Activated CD8-positive, alpha-beta memory T cell treated with anti-CD3 and anti-CD28 coated beads for 4 hours (primary cell): Measurements from ENCODE around the gene UBE2U.
"Not testable (repeated sequence)": the region's sequence is repeated elsewhere in the genome, so short reads cannot be mapped to it uniquely, and the experiment has no call there.

Source experiments
- DNase-seq, 2 donors: peaks; one replicate each; pipeline ENCODE4 v3.0.0-alpha.2; 2020; ENCODE audit warnings: low read depth in 2 of 2

UBE2U gene

DNA sequence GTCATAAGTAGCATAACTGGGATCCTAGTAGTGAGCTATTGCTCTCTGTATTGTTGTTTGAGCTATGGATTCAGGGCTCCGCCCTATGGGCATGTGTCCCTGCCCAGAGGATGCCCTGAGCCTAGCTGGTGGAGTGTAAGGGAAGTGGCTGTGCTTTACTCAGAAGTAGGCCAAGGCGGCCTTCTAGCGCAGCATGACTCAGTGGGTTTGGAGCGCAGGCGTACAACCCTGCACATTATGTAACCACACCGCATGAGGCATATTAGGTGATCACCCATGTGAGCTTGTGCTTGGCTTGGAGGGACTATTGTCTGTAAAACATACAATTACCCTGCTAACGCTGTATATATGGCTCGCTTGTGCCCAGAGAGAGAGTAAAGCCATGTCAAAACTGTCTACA is 11.1 kb upstream of the UBE2U start:
- no peak for DNase-seq

DNA sequence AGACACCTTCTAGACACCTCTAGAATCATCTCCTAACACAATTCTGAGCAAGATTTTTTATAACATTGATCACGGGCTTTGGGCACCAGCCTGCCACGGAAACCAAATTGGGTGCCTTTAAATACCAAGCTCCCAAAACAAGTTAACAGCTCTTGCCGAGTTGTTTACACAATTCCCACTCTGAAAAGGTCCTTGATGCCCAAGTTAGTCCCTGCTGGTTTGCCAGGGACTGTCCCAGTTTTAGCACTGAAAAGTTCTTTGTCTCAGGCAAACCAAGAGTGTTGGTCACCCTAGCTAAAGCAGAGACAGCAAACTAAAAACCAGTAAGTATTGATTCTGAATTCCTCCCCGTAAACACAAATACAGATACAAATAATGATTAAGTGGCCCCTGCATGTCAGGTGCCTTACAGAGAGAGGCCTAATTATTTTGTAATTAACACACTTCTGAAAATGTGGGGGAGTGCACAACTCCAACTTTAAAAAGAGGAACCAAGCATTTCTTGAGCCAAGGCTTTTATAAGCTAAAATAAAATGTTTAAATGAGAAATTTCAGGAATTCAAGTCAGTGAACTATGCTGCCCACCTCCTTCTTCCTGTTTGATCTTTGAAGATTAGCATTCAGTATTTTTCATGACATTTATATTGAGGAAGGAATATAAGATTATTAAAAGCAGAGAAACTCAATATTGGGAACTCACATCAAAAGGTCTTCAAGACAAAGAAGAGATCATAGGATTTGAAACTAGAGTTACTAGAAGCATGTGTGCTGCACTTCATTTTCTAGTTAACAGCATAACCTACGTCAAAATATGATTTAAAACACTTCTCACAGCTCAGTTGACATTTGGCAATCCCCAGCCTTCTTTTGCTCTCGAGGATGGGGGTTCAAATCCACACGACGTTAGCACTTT is 9.0 kb upstream of the UBE2U start:
- no peak for DNase-seq

DNA sequence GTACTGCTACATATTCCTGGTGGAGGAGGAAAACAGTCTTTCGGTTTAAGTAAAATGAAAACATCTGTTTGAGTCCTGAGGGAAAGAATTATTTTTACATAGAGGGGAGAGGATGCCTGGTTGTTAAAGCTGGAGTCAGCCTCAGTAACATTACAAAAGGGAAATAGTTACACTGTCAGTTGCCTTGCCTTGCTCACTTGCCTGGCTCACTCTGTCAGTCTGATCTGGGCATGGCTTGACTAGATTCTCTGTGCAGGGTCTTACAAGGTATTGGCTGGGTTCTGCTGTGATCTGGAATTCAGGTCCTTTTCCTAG is 8.4 kb upstream of the UBE2U start:
- no peak for DNase-seq

DNA sequence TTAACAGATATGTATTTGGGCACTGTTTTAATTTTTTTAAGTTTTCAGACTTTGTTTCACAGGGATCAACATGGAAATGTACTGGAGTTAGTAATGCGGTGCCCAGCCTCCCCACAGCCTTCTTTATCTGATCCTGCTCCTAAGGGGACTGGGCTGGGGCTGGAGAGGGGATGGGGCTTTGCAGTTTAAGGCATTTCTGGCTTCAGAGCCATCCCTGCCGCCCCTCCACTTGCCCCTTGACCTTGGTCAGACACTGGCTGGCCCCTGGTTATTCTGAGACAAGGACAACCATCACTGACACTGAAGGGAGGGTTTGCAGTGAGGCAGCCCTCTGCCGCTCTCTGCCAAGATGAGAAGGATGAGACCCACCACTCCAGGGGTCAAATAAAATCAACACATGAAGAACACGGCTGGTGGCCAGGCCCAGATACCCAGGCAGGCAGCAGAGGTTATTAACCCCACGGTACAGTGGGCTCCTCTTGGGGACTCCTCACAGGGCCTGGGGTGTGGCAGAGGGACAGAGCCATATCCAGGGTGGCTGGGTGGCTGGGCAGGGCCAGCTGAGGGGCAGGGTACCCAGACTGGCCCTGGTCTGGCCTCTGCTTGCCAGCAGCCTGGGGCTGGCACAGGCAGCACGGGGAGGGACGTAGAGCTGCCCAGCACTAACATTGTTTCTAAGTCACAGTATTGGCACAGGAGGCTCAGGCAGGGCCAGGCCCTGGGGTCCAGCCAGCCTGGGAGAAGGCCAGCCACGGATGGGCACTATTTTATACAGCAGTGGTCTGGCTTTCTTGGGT is 7.2 kb upstream of the UBE2U start:
- DNase-seq, result no peak

DNA sequence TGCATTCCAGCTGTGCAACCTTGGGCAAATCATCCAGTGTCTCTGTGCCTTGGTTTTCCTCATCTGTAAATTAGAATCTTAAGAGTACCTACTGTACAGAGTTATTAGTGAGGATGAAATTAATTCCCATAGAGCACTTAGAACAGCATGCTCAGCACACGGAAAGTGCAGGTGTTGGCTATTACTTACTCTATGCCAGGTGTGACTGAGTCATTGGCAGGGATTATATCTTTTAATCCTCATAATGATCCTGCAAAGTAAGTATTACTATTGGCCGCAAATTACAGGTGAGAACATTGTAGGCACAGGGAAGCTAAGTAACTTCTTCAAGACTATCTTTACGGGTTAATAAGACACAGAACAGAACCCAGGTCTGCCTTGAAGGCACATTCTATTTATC is 6.3 kb upstream of the UBE2U start:
- no peak for DNase-seq

DNA sequence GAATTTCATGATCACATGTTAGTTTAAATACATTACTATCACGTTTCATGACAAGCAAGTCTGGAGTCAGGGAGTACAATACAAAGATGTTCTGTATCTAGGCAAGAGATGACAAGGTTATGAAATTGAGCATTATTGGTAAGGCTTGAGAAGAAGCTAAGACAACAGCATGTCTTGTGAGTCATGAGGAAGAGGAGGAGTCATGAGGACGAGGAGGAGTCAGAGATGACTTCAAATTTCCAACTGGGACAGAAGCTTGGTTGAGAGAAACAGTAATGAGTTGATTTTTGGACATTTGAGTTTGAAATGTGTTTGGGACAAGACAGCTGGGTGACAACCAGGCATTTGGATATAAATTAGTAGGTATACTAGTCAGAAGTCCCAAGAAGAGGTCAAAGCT is 4.3 kb upstream of the UBE2U start:
- DNase-seq, result no peak

DNA sequence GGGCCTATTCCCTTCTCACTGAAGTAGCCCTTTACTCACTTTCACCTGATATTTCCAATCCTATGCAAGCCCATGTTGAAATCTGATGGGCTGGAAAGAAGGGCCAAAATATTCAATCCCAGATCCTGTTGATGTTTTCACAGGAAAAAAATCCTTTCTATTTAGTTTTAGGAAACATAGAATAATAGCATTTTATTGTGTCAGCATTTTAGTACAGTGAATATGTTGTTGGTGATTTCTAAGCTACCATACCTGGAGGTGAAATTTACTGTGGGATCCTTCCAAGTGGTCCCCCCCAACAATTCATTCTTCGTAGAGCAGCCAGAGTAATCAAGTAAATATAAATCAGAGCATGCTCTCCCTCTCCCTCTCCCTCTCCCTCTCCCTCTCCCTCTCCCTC is 3.4 kb upstream of the UBE2U start:
- no peak for DNase-seq

DNA sequence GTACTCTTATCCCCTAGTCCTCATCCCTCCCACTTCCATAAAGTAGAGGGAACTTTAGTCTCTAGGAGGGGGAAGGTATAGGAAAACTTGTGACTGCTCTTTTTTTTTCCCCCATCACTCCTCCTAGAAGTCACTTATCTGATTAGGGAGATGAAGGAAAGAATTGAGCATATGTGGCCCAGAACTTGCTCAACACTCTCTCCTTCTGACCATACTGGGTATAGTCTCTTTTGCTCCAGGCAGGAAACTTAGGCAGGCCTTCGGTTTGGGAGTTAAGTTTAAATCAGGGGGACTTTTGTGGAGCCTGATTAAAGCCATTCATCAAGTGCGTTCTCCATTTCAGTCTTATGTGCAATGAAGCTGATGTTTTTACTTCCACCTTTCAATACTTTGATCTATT is 5.8 kb downstream of the UBE2U start:
- DNase-seq, result no peak

DNA sequence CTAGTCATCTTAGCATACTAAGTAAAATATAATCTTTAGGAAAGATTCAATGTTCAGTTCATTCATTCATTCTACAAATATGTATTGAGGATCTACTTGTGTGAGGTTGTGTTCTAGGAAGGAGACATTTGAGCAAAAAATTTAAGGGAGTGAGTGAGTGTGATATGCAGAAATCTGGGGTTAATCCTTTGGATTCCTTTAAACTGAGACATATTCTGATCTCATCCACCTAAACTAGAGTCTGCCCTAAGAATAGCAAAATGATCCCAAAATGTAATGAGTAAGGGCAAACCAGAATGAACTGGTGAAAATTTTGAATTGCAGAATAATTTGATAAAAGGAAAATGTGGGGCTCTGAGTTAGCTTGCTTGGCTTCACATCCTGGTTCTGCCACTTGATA is 8.6 kb downstream of the UBE2U start:
- no peak for DNase-seq

DNA sequence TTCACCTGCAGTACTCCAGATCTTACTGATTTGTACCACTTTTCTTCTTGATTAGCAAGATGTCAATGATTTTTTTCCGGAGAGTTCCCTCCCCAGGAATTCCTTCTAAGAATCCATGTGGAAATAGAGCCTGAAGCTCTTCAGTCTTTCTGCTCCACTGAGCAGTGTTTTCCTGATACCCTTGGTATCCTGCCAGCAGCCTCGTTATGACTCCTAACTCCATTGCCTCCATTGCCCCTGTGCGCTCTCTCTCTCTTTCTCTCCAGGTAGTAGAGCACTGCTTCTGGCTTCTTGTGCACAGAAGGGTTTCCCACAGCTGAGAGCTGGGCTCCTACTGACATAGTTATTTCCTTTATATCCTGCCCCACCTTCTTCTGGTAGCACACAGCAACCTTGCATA is 12.2 kb downstream of the UBE2U start:
- no peak for DNase-seq

DNA sequence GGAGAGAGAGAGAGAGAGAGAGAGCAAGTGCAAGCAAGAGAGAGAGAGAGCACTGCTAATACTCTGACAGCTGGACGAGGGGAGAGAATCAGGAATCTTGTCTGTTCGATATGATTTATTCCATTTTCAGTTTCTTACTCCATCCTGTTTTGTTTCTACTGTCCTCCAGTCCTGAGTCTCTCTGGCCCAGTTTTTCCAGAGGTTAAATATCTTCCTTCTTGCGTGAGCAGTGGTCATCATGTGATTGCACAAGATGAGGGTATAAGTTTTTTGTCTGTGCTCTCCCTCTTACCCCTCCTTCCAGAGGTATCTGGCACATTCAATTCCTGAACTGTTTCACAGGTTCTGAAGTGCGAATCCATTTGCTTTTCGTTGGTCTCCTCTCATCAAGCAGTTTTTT is 16.8 kb downstream of the UBE2U start:
- no peak for DNase-seq

DNA sequence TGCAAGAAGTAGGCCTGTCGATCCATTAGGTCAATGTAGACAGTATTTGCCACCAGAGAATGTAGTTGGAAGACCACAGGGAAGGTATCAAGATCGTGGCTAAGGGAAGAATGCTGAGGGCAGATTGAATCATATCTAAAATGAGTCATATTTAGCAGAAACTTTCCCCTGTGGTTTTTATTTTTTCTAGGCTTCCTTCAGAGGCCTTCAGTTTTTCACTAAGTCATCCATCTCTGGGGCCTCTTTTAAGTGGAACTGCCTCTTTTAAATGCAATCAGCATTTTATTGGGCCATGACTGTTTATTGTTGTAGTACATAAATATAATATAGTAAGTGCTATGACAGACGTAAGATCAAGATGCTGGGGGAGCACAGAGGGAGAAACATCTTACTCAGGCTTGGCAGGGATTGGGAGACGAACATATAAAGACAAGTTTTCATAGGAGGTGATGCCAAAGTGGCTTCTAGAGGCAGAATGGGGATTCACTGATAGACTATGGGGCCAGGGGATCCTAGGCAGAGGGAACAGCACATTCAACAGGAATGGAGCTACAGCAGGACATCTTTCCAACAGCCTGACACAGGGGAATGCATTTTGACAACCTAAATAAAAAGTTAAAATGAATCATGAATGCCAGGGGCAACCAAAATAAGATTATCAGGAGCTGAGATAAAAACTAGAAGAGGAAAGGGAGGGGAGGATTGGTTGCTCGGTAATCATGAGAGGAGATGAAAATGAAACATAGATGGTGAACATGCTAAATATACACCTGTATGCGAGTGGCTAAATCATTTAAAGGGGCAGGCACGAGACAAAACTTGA is 20.1 kb downstream of the UBE2U start:
- DNase-seq, result no peak

DNA sequence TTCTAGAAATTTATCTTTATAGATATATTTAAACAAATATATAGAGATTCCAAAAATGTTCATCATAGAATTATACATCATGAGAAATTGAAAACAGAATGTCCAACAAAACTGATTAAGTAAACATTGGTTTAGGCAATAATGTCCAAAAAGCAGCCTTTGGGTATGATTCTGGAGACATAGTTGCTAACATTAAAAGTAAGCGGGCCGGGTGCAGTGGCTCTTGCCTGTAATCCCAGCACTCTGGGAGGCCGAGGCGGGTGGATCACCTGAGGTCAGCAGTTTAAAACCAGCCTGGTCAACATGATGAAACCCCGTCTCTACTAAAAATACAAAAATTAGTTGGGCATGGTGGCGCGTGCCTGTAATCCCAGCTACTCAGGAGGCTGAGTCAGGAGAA is 20.8 kb downstream of the UBE2U start:
- DNase-seq, result not testable (repeated sequence)

DNA sequence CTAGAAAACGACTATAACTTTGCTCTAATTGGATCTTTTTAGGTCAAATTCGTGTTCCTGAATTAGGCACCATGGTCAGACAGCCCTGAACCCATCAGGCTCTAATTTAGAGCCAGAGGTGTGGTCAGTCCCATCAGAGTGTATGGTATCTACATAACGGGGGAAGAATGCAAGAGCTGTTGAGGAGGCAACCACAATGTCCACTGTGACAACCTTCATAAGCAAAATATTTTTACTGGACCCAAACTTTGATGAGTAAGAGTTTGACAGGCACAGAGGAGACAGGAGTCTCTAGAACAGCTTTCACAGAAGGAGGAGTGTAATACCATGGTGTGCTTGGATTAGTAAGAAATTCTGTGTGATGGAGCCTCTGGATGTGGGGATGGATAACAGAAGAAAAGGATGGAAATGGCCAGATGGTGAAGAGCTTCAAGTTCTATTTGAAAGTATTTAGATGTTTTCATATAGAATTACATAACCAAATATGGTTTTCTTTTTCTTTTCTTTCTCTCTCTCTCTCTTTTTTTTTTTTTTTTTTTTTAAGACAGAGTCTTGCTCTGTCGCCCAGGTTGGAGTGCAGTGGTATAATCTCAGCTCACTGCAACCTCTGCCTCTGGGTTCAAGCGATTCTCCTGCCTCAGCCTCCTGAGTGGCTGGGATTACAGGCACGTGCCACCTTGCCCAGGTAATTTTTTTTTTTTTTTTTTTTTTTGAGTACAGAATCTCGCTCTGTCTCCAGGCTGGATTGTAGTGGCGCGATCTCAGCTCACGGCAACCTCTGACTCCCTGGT is 24.9 kb downstream of the UBE2U start:
- no peak for DNase-seq

DNA sequence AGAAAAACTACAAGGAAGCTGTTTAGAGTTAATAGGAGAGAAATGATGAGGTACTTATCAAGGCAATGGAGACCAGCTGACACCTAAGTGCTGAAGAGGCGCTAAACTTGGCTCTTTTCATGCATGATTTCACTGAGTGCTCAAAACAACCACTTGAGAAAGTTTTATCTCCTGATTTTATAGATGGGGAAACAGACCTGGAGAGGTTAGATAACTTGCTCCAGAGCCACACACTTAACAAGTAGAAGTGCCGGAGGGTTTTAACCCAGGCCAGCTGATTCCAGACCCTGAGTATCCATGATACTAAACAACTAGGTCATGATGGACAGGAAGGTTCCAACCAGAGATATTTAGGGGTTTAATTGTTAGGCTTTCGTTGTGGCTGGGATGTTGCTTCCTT is 25.9 kb downstream of the UBE2U start:
- DNase-seq, result no peak

DNA sequence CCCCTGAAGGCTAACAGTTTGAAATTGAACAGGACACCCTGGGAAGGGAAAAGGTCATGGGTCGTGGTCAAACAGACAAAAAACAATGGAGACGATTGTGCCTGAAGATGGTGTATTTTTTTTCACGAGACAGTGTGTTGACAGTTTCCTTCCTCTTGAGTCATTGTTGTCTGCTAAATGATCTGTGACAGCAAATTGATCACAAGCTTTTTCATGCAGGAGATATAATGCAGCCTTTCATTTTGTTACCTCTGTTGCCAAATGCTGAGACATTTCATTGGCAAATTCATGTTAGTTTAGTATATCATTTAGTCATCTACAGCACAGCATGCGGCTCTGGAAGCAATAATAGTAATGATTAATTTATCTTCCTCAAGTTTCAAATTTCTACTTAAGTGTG is 27.7 kb downstream of the UBE2U start:
- DNase-seq, result no peak

DNA sequence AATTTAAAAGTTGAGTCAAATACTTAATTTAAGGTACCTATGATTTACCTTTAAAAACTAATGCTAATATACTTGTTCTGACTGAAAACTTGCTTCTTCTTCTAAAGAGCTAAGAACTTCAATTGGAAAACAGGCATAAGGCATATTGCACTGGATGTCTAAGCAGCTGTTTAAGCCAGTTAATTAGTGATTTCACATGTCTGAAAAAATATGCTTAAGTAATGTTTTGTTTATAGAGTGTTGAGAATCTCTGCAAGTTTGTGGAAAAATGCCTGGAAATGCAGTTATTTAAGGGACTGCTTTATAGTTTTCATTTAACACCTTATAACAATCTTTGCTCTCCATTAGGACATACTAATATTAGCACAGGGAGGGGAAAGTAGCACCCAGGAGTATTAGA is 28.2 kb downstream of the UBE2U start:
- no peak for DNase-seq

DNA sequence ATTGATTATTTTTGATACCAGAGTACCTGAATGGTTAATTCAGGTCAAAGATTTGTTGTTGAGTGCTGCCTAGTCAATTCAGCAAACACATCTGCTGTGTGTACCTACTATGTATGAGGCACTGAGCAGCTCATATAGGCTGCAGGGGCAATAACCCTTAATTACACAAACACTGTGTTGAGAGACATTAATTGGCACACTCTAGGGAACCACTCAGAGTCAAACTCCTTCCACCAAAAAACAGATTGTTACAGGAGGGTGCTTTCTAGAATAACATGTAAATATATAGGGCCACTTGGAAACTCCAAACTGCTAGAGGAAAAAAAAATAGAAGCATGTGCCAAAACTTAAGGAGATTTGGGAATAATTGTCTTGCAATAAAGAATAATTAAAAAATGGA is 31.3 kb downstream of the UBE2U start:
- no peak for DNase-seq

DNA sequence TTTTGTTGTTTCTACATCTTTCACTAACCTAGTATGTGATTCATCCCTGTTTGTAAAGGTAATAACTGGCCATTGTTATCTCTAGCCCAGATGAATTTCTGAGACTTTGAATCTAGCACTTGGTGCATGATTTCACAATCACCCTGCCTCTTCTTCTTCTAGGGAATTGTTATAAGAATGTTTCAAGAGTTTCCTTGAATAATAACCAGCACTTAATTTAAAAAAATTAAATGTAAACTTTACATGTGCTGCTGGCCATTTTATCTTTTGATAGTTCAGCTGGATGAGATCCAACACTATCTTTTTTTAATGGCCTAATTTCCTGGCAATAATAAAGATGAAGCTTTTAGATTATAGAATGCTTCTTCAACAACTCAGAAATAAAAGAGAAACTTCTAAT is 31.8 kb downstream of the UBE2U start:
- no peak for DNase-seq

DNA sequence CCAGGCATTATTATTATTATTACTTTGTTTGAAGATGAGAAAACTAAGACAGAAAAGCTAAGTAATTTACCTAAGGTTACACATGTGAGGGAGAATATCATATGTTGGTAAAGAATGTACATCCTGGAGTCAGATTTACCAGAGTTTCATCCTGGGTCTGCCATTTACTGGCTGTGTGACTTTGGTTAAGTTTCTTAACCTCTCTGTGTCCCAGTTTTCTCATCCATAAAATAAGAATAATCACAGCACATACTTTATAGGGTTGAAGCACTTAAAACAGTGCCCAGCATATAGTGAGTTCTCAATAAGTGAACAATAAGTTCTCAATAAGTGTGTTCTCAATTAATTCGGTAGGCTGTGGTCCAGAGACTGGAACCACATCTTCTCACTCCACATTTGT is 32.5 kb downstream of the UBE2U start:
- no peak for DNase-seq

DNA sequence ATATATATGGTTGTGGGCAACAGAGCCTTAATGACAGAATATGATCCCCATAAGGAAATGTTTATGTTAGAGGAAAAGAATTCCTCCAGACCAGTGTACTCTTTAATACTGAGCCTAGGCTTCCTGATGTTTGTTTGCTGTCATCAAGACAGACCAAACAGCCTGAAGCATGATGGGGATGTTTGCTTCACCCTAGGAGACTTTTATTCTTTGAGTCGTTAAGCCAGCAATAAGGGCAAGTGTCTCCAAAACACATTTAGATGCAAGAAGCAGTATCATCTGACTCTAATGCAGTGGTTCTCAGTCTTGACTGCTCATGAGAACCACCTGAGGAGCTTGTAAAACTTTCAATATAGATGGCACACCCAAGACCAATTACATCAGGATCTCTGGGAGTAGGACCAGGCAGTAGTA is 33.1 kb downstream of the UBE2U start:
- DNase-seq, result no peak

DNA sequence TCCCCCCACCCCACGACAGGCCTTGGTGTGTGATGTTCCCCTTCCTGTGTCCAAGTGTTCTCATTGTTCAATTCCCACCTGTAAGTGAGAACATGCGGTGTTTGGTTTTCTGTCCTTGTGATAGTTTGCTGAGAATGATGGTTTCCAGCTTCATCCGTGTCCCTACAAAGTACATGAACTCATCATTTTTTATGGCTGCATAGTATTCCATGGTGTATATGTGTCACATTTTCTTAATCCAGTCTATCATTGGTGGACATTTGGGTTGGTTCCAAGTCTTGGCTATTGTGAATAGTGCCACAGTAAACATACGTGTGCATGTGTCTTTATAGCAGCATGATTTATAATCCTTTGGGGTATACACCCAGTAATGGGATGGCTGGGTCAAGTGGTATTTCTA is 36.1 kb downstream of the UBE2U start:
- DNase-seq, result not testable (repeated sequence)
